Measurements from ENCODE around the gene CDHR3.

- no peak for TF ChIP-seq GATA2 (IDR thresholded peaks at IDR 0.05; ENCODE audit: insufficient read depth, insufficient read length, low read depth, low read length)
- no peak for TF ChIP-seq EZH2 (IDR thresholded peaks at IDR 0.05; ENCODE audit: borderline replicate concordance, low read depth, low read length, severe bottlenecking)
- TF ChIP-seq POLR2AphosphoS5 (IDR thresholded peaks at IDR 0.05; ENCODE audit: insufficient read depth, low read depth, low read length): no peak
- no peak for TF ChIP-seq CTCF (IDR thresholded peaks at IDR 0.05; ENCODE audit: extremely low read depth in 1 of 2, insufficient read depth in 1 of 2, low read depth in 1 of 2, low read length in 2 of 2)
- TF ChIP-seq MAX (IDR thresholded peaks at IDR 0.05; ENCODE audit: insufficient read depth, insufficient read length): no peak
- no peak for TF ChIP-seq POLR2A (IDR thresholded peaks at IDR 0.05; ENCODE audit: low read depth, low read length)
- TF ChIP-seq MYC (IDR thresholded peaks at IDR 0.05; ENCODE audit: low read depth, low read length): no peak
Measured at GRCh38 chr7:105924945-105925344, 38.1 kb upstream of the CDHR3 start.

All from endothelial cell of umbilical vein (primary cell).